RPMI7951 (cell line): ENCODE data around the gene CCDC117. TPM values are rescaled to one million over a fixed set of nuclear protein-coding genes. Genes with fewer than 3 reads are reported as not detected.

Source experiments
- DNase-seq: peaks from one replicate; pipeline ENCODE4 v3.0.0-alpha.2; 2012; ENCODE audit warnings: low read depth
- total RNA-seq: library from RNA; depleted of rRNA; stranded (reverse); fragments of >200 nt; shearing (Covaris generic); gene quantifications from 2 replicates; pipeline ENCODE4 v1.2.3, GENCODE V29; 2014; rRNA removed

Gene CCDC117
- total RNA-seq, 1 experiment from 2014 or later = 19.2 TPM

GRCh38 chr22:28829358-28830181 lies 57.1 kb downstream of the CCDC117 start:
- peak; percentile 55 for DNase-seq

GRCh38 chr22:28830441-28830840 lies 57.9 kb downstream of the CCDC117 start:
- no peak for DNase-seq

- no peak for DNase-seq
These were observed 58.9 kb downstream of the CCDC117 start for GRCh38 chr22:28831140-28832072.

GRCh38 chr22:28832731-28833130 lies 60.2 kb downstream of the CCDC117 start:
- DNase-seq = no peak

GRCh38 chr22:28833276-28833923 lies 60.9 kb downstream of the CCDC117 start:
- DNase-seq = no peak

- DNase-seq = no peak
These were observed 63.2 kb downstream of the CCDC117 start for GRCh38 chr22:28835630-28836189.

GRCh38 chr22:28837640-28838039 lies 65.1 kb downstream of the CCDC117 start:
- no peak for DNase-seq

Other genes with a start within 250 kb of the CCDC117 start
- gene TTC28, start 92.9 kb upstream of the CCDC117 start, total RNA-seq = 0.96 and 1.2 TPM in 2 replicates
- 23.7 and 28.9 TPM in 2 replicates for gene CHEK2, start 30.9 kb upstream of the CCDC117 start, total RNA-seq
- gene HSCB, start 30.7 kb upstream of the CCDC117 start, total RNA-seq = 17.1 and 23.5 TPM in 2 replicates
- gene XBP1, start 27.9 kb downstream of the CCDC117 start, total RNA-seq = 141 and 156 TPM in 2 replicates
- 2.3 and 2.7 TPM in 2 replicates for gene ZNRF3, start 110.9 kb downstream of the CCDC117 start, total RNA-seq